ENCODE data around the gene KCNQ1OT1. TPM values are rescaled to one million over a fixed set of nuclear protein-coding genes. Genes with fewer than 3 reads are reported as not detected.

The KCNQ1OT1 gene
- total RNA-seq, 1 donor from 2014 or later, result 0.33 TPM

DNA sequence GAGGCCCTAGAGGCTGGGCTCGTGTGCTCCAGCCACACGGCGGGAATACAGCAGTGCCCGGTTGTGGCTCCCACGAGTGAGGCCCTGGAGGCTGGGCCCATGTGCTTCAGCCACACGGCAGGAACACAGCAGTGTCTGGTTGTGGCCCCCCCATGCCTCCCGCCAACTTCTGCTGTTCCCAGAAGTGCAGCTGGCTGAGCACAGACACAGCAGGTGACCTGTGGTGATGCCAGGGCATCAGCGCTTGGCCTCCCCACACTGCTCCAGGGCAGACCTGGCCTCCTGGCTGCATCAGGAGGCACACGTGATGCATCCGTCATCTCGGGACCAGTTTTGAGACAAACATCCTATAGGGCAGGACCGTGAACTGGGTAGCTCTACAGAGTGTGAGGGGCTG lies 110.3 kb downstream of the KCNQ1OT1 start:
- DNase-seq, result peak; percentile 7
- H3K4me1 ChIP-seq, result no peaks in the 10 kb centered on the region
- H3K4me3 ChIP-seq, result no peak overlapping the region
- peaks cover 8% of the 10 kb centered on the region for H3K36me3 ChIP-seq
- TF ChIP-seq, protein P1, sequence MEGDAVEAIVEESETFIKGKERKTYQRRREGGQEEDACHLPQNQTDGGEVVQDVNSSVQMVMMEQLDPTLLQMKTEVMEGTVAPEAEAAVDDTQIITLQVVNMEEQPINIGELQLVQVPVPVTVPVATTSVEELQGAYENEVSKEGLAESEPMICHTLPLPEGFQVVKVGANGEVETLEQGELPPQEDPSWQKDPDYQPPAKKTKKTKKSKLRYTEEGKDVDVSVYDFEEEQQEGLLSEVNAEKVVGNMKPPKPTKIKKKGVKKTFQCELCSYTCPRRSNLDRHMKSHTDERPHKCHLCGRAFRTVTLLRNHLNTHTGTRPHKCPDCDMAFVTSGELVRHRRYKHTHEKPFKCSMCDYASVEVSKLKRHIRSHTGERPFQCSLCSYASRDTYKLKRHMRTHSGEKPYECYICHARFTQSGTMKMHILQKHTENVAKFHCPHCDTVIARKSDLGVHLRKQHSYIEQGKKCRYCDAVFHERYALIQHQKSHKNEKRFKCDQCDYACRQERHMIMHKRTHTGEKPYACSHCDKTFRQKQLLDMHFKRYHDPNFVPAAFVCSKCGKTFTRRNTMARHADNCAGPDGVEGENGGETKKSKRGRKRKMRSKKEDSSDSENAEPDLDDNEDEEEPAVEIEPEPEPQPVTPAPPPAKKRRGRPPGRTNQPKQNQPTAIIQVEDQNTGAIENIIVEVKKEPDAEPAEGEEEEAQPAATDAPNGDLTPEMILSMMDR (IDR thresholded peaks at IDR 0.05; ENCODE audit: borderline replicate concordance), result no peak
- no peaks in the 10 kb centered on the region for H3K27me3 ChIP-seq (ENCODE audit: low read depth)
- H3K27ac ChIP-seq (replicated peaks), result no peak overlapping the region
- intact Hi-C loops (cut with micrococcal nuclease), result no loop called here
- H3K9me3 ChIP-seq (replicated peaks), result no peaks in the 10 kb centered on the region

GRCh38 chr11:2588809-2589537 lies 110.8 kb downstream of the KCNQ1OT1 start:
- Histone ChIP-seq H3K27me3 (ENCODE audit: low read depth) (no peaks in the 10 kb centered on the region), H3K4me1 (no peaks in the 10 kb centered on the region), H3K36me3 (peaks cover 5% of the 10 kb centered on the region), H3K4me3 (no peak overlapping the region), H3K27ac (replicated peaks) (no peak overlapping the region), H3K9me3 (replicated peaks) (no peaks in the 10 kb centered on the region)
- DNase-seq, result peak; percentile 14
- intact Hi-C loops (cut with micrococcal nuclease), result no loop called here
- TF ChIP-seq, protein P1 (IDR thresholded peaks at IDR 0.05; ENCODE audit: borderline replicate concordance), result no peak

DNA sequence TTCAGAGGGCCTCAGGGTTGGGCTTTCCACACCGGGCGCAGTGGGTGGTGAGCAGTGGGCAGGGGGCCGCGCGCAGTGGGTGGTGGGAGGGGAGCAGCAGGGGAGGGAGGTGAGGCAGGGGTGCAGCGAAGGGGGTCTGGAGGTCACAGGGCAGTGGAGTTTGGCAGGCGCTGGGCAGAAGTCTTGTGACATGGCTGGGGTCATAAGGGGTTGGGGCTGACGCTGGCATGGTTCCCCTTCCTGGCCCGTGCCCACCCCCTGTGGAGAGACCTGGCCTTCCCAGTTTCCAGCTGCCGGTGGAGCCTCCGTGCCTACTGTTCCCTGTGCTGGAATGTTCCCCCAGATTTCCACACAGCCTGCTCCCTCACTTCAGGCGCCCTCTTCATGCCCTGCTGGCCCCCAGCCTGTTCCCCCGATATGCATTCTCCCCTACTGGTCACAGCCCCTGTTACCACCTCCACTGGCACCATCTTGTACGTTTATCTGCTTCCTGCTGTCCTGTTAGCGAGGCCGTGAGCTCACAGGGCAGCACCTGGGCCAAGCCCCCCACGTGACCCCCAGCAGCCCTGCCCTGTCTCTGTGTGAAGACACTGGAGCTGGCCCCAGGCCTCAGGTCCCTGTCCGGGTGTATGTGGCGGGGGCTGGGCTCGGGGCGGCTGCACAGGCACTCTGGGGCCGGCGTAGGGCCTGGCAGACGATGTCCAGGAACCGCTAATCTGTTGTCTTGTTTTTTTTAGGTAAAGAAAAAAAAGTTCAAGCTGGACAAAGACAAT lies 111.6 kb downstream of the KCNQ1OT1 start:
- Histone ChIP-seq H3K27me3 (ENCODE audit: low read depth) (no peaks in the 10 kb centered on the region), H3K4me3 (no peak overlapping the region), H3K36me3 (peaks cover 3% of the 10 kb centered on the region), H3K4me1 (peaks cover 4% of the 10 kb centered on the region), H3K27ac (replicated peaks) (no peak overlapping the region), H3K9me3 (replicated peaks) (no peaks in the 10 kb centered on the region)
- TF ChIP-seq, protein P1 (IDR thresholded peaks at IDR 0.05; ENCODE audit: borderline replicate concordance), result no peak
- intact Hi-C loops (cut with micrococcal nuclease), result no loop called here
- DNase-seq, result peak; percentile 10

GRCh38 chr11:2587132-2587930 lies 112.5 kb downstream of the KCNQ1OT1 start:
- Histone ChIP-seq H3K27ac (replicated peaks) (no peak overlapping the region), H3K4me1 (peaks cover 12% of the 10 kb centered on the region), H3K27me3 (ENCODE audit: low read depth) (no peaks in the 10 kb centered on the region), H3K9me3 (replicated peaks) (no peaks in the 10 kb centered on the region), H3K36me3 (no peaks in the 10 kb centered on the region), H3K4me3 (no peak overlapping the region)
- TF ChIP-seq, protein P1 (IDR thresholded peaks at IDR 0.05; ENCODE audit: borderline replicate concordance), result no peak
- intact Hi-C loops (cut with micrococcal nuclease), result no loop called here
- DNase-seq, result peak; percentile 13

GRCh38 chr11:2586793-2587131 lies 113.0 kb downstream of the KCNQ1OT1 start:
- Histone ChIP-seq H3K4me3 (no peak overlapping the region), H3K4me1 (peaks cover 15% of the 10 kb centered on the region), H3K9me3 (replicated peaks) (no peaks in the 10 kb centered on the region), H3K36me3 (no peaks in the 10 kb centered on the region), H3K27me3 (ENCODE audit: low read depth) (no peaks in the 10 kb centered on the region), H3K27ac (replicated peaks) (no peak overlapping the region)
- TF ChIP-seq, protein P1 (IDR thresholded peaks at IDR 0.05; ENCODE audit: borderline replicate concordance), result no peak
- intact Hi-C loops (cut with micrococcal nuclease), result no loop called here
- DNase-seq, result no peak
